Measurements from ENCODE around the gene LRRK2.

- TF ChIP-seq SP1 (IDR thresholded peaks at IDR 0.05) (no peak), EGR1 (IDR thresholded peaks at IDR 0.05; ENCODE audit: low read depth in 2 of 2) (no peak), RAD21 (IDR thresholded peaks at IDR 0.05) (no peak), HNF4G (IDR thresholded peaks at IDR 0.05) (no peak), JUND (IDR thresholded peaks at IDR 0.05) (no peak), YY1 (IDR thresholded peaks at IDR 0.05) (no peak), GABPA (IDR thresholded peaks at IDR 0.05 in 1 of 2, conservative IDR thresholded peaks at IDR 0.05 in 1 of 2) (no peak), TAF1 (conservative IDR thresholded peaks at IDR 0.05) (no peak), FOXA1 (IDR thresholded peaks at IDR 0.05) (no peak), ATF3 (IDR thresholded peaks at IDR 0.05) (no peak)
- TF ChIP-seq, protein P1, sequence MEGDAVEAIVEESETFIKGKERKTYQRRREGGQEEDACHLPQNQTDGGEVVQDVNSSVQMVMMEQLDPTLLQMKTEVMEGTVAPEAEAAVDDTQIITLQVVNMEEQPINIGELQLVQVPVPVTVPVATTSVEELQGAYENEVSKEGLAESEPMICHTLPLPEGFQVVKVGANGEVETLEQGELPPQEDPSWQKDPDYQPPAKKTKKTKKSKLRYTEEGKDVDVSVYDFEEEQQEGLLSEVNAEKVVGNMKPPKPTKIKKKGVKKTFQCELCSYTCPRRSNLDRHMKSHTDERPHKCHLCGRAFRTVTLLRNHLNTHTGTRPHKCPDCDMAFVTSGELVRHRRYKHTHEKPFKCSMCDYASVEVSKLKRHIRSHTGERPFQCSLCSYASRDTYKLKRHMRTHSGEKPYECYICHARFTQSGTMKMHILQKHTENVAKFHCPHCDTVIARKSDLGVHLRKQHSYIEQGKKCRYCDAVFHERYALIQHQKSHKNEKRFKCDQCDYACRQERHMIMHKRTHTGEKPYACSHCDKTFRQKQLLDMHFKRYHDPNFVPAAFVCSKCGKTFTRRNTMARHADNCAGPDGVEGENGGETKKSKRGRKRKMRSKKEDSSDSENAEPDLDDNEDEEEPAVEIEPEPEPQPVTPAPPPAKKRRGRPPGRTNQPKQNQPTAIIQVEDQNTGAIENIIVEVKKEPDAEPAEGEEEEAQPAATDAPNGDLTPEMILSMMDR (IDR thresholded peaks at IDR 0.05; ENCODE audit: low read depth, low read length, missing input control), result no peak
- TF ChIP-seq, protein P2, sequence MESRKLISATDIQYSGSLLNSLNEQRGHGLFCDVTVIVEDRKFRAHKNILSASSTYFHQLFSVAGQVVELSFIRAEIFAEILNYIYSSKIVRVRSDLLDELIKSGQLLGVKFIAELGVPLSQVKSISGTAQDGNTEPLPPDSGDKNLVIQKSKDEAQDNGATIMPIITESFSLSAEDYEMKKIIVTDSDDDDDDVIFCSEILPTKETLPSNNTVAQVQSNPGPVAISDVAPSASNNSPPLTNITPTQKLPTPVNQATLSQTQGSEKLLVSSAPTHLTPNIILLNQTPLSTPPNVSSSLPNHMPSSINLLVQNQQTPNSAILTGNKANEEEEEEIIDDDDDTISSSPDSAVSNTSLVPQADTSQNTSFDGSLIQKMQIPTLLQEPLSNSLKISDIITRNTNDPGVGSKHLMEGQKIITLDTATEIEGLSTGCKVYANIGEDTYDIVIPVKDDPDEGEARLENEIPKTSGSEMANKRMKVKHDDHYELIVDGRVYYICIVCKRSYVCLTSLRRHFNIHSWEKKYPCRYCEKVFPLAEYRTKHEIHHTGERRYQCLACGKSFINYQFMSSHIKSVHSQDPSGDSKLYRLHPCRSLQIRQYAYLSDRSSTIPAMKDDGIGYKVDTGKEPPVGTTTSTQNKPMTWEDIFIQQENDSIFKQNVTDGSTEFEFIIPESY (IDR thresholded peaks at IDR 0.05), result no peak
- TF ChIP-seq, protein P3, sequence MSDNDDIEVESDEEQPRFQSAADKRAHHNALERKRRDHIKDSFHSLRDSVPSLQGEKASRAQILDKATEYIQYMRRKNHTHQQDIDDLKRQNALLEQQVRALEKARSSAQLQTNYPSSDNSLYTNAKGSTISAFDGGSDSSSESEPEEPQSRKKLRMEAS (IDR thresholded peaks at IDR 0.05), result no peak
- TF ChIP-seq, protein P4, sequence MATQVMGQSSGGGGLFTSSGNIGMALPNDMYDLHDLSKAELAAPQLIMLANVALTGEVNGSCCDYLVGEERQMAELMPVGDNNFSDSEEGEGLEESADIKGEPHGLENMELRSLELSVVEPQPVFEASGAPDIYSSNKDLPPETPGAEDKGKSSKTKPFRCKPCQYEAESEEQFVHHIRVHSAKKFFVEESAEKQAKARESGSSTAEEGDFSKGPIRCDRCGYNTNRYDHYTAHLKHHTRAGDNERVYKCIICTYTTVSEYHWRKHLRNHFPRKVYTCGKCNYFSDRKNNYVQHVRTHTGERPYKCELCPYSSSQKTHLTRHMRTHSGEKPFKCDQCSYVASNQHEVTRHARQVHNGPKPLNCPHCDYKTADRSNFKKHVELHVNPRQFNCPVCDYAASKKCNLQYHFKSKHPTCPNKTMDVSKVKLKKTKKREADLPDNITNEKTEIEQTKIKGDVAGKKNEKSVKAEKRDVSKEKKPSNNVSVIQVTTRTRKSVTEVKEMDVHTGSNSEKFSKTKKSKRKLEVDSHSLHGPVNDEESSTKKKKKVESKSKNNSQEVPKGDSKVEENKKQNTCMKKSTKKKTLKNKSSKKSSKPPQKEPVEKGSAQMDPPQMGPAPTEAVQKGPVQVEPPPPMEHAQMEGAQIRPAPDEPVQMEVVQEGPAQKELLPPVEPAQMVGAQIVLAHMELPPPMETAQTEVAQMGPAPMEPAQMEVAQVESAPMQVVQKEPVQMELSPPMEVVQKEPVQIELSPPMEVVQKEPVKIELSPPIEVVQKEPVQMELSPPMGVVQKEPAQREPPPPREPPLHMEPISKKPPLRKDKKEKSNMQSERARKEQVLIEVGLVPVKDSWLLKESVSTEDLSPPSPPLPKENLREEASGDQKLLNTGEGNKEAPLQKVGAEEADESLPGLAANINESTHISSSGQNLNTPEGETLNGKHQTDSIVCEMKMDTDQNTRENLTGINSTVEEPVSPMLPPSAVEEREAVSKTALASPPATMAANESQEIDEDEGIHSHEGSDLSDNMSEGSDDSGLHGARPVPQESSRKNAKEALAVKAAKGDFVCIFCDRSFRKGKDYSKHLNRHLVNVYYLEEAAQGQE (IDR thresholded peaks at IDR 0.05), result no peak
These were observed 13.6 kb downstream of the LRRK2 start for GRCh38 chr12:40238266-40238902.

Measured in liver (tissue), 3 donors.